ENCODE measurements around the gene HPS1.

DNA sequence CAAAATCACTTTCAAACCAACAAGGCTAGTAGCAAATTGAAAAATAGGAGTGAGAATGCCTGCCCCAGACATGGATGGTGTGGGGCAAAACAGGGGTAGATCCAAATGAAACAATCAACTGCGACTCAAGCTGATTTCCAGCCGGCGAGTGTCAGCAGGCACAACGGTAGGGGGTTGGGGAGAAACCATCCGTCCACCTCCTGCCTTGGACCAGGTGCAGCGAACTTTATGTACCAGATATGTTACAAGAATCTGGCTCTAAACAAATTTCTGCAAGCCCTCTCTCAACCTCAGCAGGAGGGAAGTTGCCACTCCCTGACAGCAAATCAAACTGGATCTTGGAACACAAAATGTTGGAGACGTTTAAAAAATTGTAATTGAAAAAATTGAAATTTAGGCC, 76.9 kb downstream of the HPS1 start:
- TF ChIP-seq, protein P1, sequence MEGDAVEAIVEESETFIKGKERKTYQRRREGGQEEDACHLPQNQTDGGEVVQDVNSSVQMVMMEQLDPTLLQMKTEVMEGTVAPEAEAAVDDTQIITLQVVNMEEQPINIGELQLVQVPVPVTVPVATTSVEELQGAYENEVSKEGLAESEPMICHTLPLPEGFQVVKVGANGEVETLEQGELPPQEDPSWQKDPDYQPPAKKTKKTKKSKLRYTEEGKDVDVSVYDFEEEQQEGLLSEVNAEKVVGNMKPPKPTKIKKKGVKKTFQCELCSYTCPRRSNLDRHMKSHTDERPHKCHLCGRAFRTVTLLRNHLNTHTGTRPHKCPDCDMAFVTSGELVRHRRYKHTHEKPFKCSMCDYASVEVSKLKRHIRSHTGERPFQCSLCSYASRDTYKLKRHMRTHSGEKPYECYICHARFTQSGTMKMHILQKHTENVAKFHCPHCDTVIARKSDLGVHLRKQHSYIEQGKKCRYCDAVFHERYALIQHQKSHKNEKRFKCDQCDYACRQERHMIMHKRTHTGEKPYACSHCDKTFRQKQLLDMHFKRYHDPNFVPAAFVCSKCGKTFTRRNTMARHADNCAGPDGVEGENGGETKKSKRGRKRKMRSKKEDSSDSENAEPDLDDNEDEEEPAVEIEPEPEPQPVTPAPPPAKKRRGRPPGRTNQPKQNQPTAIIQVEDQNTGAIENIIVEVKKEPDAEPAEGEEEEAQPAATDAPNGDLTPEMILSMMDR (IDR thresholded peaks at IDR 0.05; ENCODE audit: low read depth, low read length, poor library complexity, severe bottlenecking): no peak
- TF ChIP-seq EZH2phosphoT487 (IDR thresholded peaks at IDR 0.05; ENCODE audit: borderline replicate concordance, low read length): no peak

Measured in DOHH2 (cell line).